NCI-H2029 (cell line): ENCODE results near the gene MT4.

ENCODE experiments used
- DNase-seq: peaks from one replicate; lab custom pipeline; 2025; lab: John Stamatoyannopoulos, UW

MT4 gene

GRCh38 chr16:56564793-56565477 is at the start of gene MT4:
MT4 (plus strand) TSS chr16:56565073; CDS start chr16:56565129, 56 bp downstream.
- no peak for DNase-seq

- DNase-seq: no peak
Measured at GRCh38 chr16:56515665-56516064, 49.2 kb upstream of the MT4 start.

GRCh38 chr16:56517206-56517605 is 47.7 kb upstream of the MT4 start:
- DNase-seq: no peak

GRCh38 chr16:56518425-56518824 is 46.4 kb upstream of the MT4 start:
- DNase-seq: no peak

- peak; percentile 32 for DNase-seq
Measured at GRCh38 chr16:56519459-56520250, 45.2 kb upstream of the MT4 start, which contains the start of gene BBS2. BBS2 (minus strand) TSS chr16:56520024; CDS start chr16:56519862, 162 bp downstream.

- no peak for DNase-seq
Measured at GRCh38 chr16:56520251-56520577, 44.7 kb upstream of the MT4 start.

- DNase-seq: no peak
Measured at GRCh38 chr16:56525236-56525635, 39.6 kb upstream of the MT4 start.

GRCh38 chr16:56530872-56531271 is 34.0 kb upstream of the MT4 start:
- no peak for DNase-seq

- DNase-seq: no peak
Measured at GRCh38 chr16:56532714-56533113, 32.2 kb upstream of the MT4 start.

- DNase-seq: no peak
Measured at GRCh38 chr16:56534847-56535383, 30.0 kb upstream of the MT4 start.

- DNase-seq: no peak
Measured at GRCh38 chr16:56538331-56538730, 26.5 kb upstream of the MT4 start.

- DNase-seq: no peak
Measured at GRCh38 chr16:56539656-56540055, 25.2 kb upstream of the MT4 start.

- DNase-seq: no peak
Measured at GRCh38 chr16:56542039-56542438, 22.8 kb upstream of the MT4 start.

GRCh38 chr16:56547120-56547948 is 17.5 kb upstream of the MT4 start:
- DNase-seq: peak; percentile 49

GRCh38 chr16:56547949-56548567 is 16.8 kb upstream of the MT4 start:
- no peak for DNase-seq

GRCh38 chr16:56549161-56549560 is 15.7 kb upstream of the MT4 start:
- DNase-seq: no peak

- DNase-seq: no peak
Measured at GRCh38 chr16:56549744-56550385, 15.0 kb upstream of the MT4 start.

- no peak for DNase-seq
Measured at GRCh38 chr16:56551796-56552738, 12.8 kb upstream of the MT4 start.

- DNase-seq: no peak
Measured at GRCh38 chr16:56554441-56554840, 10.4 kb upstream of the MT4 start.

GRCh38 chr16:56558024-56558747 is 6.7 kb upstream of the MT4 start:
- no peak for DNase-seq
